ENCODE data around the gene CACNA1D.
"Not testable (repeated sequence)": the region's sequence is repeated elsewhere in the genome, so short reads cannot be mapped to it uniquely, and the experiment has no call there.

The CACNA1D gene

GRCh38 chr3:53493963-53494791 is at the start of gene CACNA1D:
TSS of gene CACNA1D (plus strand) at chr3:53494611. CDS start at chr3:53495167, 556 bp downstream.
- no peak for DNase-seq

DNA sequence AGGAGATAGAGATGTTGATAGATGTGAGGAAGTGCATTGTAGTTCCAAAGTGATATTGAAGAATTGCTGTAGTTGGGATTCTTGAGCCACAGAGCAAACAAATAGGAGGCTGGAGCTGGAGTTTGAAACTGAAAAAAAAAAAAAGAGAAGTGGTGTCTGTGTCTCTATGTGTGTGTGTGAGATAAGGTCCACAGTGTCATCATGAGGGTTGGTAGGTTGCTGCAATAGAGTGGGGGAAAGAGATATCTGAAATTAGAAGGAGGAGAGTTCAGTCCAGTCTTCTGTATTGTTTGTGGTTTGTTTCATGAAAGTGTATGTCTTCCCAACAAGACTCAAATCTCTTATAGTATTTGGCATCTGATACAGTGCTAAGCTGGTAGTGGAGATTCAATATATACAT is 37.3 kb upstream of the CACNA1D start:
- no peak for DNase-seq

- DNase-seq = no peak
These were observed 34.1 kb upstream of the CACNA1D start for GRCh38 chr3:53460326-53460725.

- DNase-seq = no peak
These were observed 30.0 kb upstream of the CACNA1D start for GRCh38 chr3:53464424-53464823.

- not testable (repeated sequence) for DNase-seq
These were observed 24.7 kb upstream of the CACNA1D start for GRCh38 chr3:53469758-53470157.

GRCh38 chr3:53473422-53473821 is 21.0 kb upstream of the CACNA1D start:
- DNase-seq = no peak

DNA sequence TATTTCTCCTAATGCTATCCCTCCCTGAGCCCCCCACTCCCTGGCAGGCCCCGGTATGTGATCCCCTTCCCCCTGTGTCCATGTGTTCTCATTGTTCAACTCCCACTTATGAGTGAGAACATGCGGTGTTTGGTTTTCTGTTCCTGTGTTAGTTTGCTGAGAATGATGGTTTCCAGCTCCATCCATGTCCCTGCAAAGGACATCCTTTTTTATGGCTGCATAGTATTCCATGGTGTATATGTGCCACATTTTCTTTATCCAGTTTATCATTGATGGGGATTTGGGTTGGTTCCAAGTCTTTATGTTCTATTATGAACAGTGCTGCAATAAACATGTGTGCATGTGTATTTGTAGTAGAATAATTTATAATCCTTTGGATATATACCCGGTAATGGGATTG is 18.0 kb upstream of the CACNA1D start:
- not testable (repeated sequence) for DNase-seq

- DNase-seq = not testable (repeated sequence)
These were observed 16.7 kb upstream of the CACNA1D start for GRCh38 chr3:53477689-53478088.

- DNase-seq = no peak
These were observed 16.1 kb upstream of the CACNA1D start for GRCh38 chr3:53478166-53478830.

DNA sequence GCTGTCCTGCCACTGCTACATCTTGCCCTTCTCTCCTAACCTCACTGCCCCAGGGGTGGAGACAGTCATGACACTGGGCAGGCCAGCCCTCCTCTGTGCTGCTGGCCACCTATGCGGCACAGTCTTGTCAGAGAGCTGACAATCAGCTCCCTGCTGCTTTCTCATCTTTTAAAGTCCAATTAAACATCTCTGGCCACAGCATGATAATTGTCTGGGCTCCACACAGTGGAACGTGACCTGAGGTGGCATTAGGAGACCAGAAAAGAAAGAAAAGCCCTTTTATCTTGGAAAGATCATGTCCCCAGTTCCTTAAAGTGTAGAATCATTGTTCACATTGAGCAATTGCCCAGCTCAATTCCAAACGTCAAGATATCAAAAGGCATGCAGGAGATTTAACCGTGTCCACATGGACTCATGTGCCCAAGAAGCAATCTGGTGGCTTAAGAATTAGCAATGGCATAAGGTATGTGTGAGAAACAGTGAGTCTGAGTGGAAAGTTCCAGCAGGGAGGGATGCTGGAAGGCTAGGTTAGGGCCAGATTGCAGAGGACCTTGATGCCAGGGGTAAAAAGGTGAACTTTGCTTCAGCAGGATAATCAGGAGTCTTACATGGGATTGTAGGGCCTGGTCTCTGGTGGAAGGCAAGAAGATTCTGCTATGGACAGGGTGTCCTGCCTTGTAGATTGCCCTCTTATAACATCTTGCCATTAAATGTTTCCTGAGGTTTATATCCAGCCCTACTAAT is 15.3 kb upstream of the CACNA1D start:
- DNase-seq = no peak

- no peak for DNase-seq
These were observed 12.2 kb upstream of the CACNA1D start for GRCh38 chr3:53482227-53482626.

DNA sequence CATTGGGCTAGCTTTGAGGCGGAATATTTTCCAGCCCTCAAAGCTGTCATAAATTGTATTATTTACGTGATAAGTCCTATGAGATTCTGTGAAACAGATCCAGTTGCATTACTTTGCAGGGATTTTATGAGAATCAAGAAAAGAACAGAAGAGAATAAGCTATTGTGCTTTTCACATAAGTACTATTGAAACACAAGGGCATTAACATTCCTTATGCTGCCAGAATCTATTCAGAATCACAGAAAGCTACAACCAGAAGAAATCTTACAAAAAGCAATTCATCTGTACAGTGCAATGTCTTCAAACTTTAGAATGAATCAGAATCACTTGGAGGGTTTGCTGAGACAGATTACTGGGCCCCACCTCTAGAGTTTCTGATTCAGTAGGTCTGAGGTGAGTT is 10.6 kb upstream of the CACNA1D start:
- DNase-seq = no peak

DNA sequence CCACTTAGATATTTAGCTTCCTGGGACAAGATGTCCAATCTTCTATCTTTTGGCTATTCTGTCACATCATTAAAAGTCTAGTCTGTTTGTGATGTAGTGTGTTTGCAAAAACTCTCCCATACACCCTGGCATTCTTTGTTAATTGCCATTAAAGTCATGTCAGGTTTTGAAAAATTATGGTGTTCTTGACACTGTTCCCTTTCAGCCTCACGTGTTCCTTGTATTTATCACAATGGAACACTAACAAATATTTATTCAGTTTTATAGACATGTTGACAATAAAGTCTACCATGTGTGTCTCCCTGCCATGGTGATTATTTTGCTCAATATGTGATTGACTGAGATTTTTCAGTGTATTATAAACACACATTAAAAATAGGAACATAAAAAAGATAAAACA is 9.4 kb upstream of the CACNA1D start:
- DNase-seq = no peak

DNA sequence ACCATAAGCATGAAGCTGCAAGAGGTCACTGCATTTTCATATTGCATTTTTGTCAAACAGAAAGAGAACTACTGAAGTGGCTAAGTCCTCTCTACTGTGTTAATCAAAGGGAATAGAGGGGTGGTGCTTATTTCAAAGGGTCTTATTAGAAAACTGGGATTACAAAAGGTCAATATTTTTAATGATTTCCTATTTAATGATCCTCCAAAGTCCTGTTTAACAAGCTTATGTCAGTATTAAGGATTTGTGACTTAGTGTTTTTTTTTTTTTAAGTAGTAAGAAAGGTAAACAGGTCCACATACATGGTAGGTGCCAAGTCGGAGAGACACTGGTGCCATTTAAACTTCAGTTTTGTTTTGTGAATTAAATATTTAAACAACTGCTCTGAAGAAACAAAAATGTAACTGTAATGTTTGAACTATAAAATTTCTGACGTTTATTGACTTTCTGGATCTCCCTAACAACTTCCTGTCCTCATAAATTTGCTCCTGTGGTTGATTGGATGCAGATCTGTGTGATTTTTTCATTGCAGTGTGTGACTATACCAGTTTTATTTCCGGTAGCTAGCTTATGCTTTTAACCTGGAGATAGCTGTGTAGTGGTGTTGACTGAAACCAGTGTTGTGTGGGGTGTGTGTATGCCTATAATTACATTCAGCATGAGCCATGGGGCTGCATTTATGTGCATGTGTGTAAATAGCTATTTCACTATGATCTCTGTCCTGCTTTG is 8.6 kb upstream of the CACNA1D start:
- DNase-seq = no peak

DNA sequence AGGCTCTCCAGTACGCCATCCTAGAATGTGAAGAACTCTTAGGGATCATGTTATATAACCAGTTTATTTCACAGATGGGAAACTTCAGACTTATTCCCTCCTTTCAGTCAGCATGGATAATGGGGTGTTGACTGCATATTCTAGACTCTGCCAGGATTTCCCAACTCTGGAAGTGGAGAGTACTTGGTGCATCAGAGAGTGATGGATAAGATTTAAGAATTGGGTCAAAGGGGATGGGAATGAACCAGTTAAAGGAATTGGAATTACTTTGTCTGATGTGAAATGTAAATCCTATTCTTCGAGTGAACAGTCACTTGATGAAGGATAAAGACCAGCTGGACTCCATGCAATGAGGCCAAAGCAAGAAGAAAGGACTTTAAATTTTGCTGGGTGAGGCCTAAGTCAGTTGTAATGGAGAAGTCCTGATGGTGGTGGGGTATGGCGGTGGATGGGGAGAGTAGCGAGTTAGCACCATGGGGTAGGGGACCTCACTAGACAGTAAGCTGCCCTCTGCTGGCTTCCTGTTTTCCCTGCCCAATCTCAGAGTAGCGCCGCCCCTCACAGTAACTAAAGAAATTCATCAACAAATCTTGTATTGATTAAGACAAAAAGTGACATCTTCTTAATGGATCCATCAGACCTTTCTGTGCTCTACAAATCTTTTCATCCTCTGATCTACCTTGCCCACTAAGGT is 7.3 kb upstream of the CACNA1D start:
- no peak for DNase-seq

GRCh38 chr3:53489386-53489785 is 5.0 kb upstream of the CACNA1D start:
- DNase-seq = no peak

GRCh38 chr3:53489787-53490458 is 4.5 kb upstream of the CACNA1D start:
- no peak for DNase-seq

- DNase-seq = no peak
These were observed 3.9 kb upstream of the CACNA1D start for GRCh38 chr3:53490459-53490968.

- DNase-seq = no peak
These were observed 3.1 kb upstream of the CACNA1D start for GRCh38 chr3:53491276-53491675.

- no peak for DNase-seq
These were observed 832 bp upstream of the CACNA1D start for GRCh38 chr3:53493595-53493962.

DNA sequence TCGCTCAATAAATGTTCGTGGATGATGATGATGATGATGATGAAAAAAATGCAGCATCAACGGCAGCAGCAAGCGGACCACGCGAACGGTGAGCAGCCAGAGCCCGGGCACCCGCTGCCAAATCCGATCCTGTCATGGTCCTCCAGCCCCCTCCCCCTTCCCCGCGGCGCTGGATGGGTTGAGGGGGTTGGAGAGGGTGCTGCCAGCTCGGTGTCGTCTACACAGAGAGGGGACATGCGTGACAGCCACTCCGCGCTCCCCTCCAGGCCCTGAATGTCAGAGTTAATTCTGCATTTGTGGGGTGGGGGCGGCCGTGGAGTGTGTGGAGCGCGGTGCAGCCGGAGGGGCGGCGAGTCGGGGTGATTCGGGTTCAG is 722 bp downstream of the CACNA1D start:
- DNase-seq = no peak
